Activated CD8-positive, alpha-beta memory T cell treated with anti-CD3 and anti-CD28 coated beads for 4 hours (primary cell): Measurements from ENCODE around the gene SH3BP4.

ENCODE experiments used
- DNase-seq, 2 donors: peaks; one replicate each; pipeline ENCODE4 v3.0.0-alpha.2; 2020; ENCODE audit warnings: low read depth in 2 of 2

The SH3BP4 gene, protein sequence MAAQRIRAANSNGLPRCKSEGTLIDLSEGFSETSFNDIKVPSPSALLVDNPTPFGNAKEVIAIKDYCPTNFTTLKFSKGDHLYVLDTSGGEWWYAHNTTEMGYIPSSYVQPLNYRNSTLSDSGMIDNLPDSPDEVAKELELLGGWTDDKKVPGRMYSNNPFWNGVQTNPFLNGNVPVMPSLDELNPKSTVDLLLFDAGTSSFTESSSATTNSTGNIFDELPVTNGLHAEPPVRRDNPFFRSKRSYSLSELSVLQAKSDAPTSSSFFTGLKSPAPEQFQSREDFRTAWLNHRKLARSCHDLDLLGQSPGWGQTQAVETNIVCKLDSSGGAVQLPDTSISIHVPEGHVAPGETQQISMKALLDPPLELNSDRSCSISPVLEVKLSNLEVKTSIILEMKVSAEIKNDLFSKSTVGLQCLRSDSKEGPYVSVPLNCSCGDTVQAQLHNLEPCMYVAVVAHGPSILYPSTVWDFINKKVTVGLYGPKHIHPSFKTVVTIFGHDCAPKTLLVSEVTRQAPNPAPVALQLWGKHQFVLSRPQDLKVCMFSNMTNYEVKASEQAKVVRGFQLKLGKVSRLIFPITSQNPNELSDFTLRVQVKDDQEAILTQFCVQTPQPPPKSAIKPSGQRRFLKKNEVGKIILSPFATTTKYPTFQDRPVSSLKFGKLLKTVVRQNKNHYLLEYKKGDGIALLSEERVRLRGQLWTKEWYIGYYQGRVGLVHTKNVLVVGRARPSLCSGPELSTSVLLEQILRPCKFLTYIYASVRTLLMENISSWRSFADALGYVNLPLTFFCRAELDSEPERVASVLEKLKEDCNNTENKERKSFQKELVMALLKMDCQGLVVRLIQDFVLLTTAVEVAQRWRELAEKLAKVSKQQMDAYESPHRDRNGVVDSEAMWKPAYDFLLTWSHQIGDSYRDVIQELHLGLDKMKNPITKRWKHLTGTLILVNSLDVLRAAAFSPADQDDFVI

GRCh38 chr2:234951664-234952269 lies at the start of gene SH3BP4:
Gene SH3BP4 (plus strand): TSS chr2:234952017. CDS start chr2:235035003, 82,986 bp downstream.
- peak in 1 of 2 donors; percentile 4 for DNase-seq

- no peak for DNase-seq
Observed at GRCh38 chr2:234904785-234905184, 47.0 kb upstream of the SH3BP4 start.

- no peak for DNase-seq
Observed at GRCh38 chr2:234905547-234906265, 46.1 kb upstream of the SH3BP4 start.

- no peak for DNase-seq
Observed at GRCh38 chr2:234910186-234910679, 41.6 kb upstream of the SH3BP4 start.

DNA sequence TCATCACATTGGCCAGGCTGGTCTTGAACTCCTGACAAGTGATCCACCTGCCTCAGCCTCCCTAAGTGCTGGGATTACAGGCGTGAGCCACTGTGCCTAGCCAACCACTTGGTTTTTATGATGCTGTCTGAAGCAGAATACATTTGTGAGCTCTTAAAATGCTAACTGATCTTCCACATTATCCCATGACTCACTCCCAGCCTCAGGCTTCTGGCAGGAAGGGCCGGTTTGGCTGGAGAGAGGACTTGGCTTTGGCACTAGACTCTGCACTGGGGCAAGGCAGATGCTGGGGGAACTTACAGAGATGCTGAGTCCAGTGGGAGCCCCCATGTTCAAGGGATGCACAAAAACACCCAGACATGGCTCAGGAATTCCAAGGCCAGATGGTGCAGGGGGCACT lies 40.5 kb upstream of the SH3BP4 start:
- no peak for DNase-seq

DNA sequence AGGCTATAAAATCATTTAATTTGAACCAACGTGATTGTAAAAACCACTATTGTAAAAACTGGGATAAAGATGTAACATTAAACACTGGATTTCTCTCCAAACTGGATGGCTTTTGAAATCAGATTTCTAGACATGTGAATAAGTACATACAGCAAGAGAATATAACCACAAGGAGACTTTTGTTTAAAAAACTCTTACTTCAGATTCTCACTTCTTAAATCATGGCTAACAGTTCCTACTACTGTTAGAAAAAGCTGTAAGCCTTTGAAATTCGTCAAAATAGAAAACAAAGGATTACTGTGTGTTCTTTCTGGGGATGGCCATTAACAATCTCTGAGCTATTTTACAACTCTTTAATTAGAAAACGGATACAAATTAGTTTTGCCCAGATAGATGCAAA lies 39.4 kb upstream of the SH3BP4 start:
- DNase-seq, result no peak

DNA sequence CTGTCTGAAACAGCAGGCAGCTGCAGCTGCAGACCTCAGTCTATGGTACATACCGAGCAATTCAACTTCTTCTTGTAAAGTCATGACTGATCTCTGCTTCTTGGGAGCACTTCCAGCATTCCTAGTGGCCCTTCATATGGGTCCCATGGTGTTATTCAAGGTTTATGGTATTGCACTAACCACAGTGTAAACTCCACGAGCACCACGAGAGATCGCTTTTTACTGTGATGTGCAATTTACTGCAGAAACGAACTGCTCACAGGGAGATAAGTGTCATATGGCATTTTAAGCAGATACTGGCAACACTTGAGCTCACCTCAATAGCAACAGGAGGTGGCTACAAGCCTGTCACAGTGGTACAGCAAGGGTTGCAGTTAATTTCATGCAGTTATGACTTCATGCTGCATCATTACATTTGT lies 38.6 kb upstream of the SH3BP4 start:
- no peak for DNase-seq

DNA sequence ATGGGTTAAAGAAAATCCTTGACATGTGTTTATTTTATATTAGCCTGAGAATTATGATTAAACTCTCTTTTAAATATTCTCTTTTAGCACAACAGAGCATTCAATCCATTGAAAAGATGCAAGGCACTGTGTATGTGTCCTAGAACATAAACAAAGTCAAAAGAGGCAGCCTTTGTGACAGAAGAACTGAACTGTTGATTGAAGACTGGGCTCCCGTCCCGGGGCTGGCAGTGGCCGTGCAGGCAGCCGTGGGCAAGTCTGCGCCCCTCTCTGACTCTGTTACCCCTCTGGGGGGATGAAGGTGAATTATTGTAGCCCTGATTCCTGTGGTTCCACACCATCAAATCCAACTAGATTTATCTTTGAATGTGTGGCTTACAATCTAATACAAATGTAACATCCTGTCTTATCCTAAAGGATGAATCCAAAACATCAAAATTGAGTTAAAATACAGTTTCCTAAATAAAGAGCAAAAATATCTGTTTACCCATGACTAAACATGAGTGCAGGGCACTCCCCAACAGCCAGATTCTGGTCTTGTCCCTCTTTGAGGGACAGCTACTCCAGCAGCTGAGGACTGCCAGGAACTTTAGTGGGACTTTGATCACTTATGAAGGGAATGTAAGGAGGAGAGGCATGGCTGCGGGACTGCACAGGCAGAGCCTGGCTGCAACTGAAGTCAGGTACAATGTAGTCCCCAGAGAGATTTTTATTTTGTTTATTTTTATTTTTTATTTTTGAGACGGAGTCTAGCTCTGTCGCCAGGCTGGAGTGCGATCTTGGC lies 37.3 kb upstream of the SH3BP4 start:
- no peak for DNase-seq

- DNase-seq, result no peak
Observed at GRCh38 chr2:234916674-234917073, 35.1 kb upstream of the SH3BP4 start.

GRCh38 chr2:234917211-234917975 lies 34.4 kb upstream of the SH3BP4 start:
- no peak for DNase-seq

DNA sequence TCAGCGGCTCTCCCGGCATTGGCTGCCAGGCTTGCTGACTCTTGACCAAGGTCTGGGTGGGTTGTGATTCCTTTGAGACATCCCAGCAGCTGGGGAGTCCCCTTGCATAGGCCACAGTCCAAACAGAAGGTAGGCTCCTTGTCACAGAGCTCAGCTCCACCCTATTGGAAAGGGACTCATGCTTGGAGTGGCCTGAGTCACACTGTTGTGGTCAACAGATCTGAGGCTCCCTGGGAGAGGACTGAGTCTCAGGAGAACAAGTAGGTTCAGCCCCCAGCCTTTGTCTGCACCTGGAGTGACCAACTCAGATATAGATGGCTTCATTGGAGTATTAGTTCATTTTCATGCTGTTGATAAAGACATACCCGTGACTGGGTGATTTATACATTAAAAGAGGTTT lies 32.1 kb upstream of the SH3BP4 start:
- no peak for DNase-seq

- no peak for DNase-seq
Observed at GRCh38 chr2:234920836-234921235, 31.0 kb upstream of the SH3BP4 start.

DNA sequence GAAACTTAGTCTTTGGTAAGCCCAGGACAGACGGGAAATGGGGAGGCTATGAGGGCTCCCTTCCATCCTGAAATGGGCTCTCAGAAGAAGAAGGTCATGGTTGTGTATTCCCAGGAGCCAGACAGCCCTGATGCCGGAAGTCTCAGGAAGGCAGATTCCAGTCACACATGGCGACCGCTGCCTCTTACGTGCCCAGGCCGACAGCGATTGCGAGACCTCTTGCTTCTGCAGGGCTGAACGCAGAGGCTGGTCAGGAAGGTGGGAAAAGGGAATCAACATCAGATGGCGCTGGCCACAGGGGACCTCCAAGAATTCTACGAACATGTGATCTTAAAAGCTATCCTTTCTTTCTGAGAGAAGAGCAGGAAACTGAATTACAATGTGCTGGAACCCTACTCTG lies 22.8 kb upstream of the SH3BP4 start:
- DNase-seq, result no peak

- DNase-seq, result no peak
Observed at GRCh38 chr2:234930397-234930796, 21.4 kb upstream of the SH3BP4 start.

- no peak for DNase-seq
Observed at GRCh38 chr2:234931371-234931770, 20.4 kb upstream of the SH3BP4 start.

DNA sequence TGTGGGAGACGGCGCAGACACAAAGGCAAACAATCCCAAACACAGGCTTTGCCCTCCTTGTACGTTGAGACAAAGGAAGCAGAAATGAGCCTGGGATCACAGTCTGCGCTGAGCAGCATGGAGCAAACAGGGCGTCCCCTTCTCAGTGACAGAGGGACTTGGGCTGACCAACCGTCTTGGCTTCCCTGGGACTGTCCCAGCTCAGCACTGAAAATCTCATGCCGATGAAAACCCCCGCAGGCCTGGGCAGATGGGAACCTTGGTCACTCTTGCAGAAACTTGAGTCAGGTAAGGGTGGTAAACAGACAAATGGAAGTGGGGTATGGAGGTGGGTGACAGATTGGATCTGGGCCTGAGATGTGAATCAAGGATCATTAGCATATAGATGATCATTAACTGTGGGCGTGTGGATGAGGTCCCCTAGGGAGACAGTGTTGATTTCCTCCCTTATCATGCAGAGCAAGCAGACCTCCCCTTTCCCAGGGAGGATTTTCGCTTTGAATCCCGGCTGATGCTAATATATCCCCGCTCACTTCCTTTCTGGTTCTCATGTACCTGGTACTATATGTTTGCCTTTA lies 19.1 kb upstream of the SH3BP4 start:
- DNase-seq, result no peak

DNA sequence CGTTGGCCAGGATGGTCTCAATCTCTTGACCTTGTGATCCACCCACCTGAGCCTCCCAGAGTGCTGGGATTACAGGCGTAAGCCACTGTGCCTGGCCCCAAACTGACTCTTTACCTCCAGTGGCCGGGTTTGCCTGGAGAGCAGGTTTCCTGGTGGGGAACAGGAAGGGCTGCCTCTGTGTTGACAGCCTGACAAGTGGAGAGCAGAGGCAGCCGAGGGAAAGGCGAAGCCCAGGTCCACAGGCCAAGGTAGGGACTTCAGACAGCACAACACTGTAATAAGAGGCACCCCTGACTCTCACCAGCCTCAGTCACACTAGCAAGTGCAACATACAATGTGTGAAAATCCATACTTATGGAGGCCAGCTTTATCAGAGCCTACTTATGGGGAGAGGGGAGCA lies 16.5 kb upstream of the SH3BP4 start:
- DNase-seq, result no peak

- no peak for DNase-seq
Observed at GRCh38 chr2:234939576-234939975, 12.2 kb upstream of the SH3BP4 start.

GRCh38 chr2:234939996-234940395 lies 11.8 kb upstream of the SH3BP4 start:
- DNase-seq, result no peak
